ENCODE measurements around the gene RALGDS. TPM values are rescaled to one million over a fixed set of nuclear protein-coding genes. Genes with fewer than 3 reads are reported as not detected.
"Not testable (repeated sequence)": the region's sequence is repeated elsewhere in the genome, so short reads cannot be mapped to it uniquely, and the experiment has no call there.

Gene RALGDS
- total RNA-seq, 4 donors from 2014 or later: 14.1 to 67.9 (median 30.3) TPM

- no peak for DNase-seq
- no peaks in the 10 kb centered on the region for H3K36me3 ChIP-seq
- H3K27ac ChIP-seq: no peak overlapping the region
- H3K4me1 ChIP-seq: no peaks in the 10 kb centered on the region
- TF ChIP-seq CTCF (IDR thresholded peaks at IDR 0.05) (no peak), POLR2A (IDR thresholded peaks at IDR 0.05) (no peak)
- intact Hi-C loops (cut with DNase I; ENCODE audit: low total_unique reads): no loop called here
- H3K4me3 ChIP-seq: no peak overlapping the region
- no peaks in the 10 kb centered on the region for H3K9me3 ChIP-seq
- H3K27me3 ChIP-seq: no peaks in the 10 kb centered on the region
These were observed 57.4 kb downstream of the RALGDS start for GRCh38 chr9:133063500-133064231.

GRCh38 chr9:133063159-133063499 lies 57.9 kb downstream of the RALGDS start:
- no peak for TF ChIP-seq POLR2A (IDR thresholded peaks at IDR 0.05)
- TF ChIP-seq CTCF (IDR thresholded peaks at IDR 0.05): no peak
- intact Hi-C loops (cut with DNase I; ENCODE audit: low total_unique reads): no loop called here
- DNase-seq: no peak
- Histone ChIP-seq H3K4me3 (no peak overlapping the region), H3K27ac (no peak overlapping the region), H3K9me3 (no peaks in the 10 kb centered on the region), H3K4me1 (no peaks in the 10 kb centered on the region), H3K36me3 (no peaks in the 10 kb centered on the region), H3K27me3 (no peaks in the 10 kb centered on the region)

- H3K4me3 ChIP-seq; H3K27me3 ChIP-seq; H3K9me3 ChIP-seq; H3K27ac ChIP-seq; H3K4me1 ChIP-seq; intact Hi-C loops (cut with DNase I; ENCODE audit: low total_unique reads); H3K36me3 ChIP-seq; DNase-seq: not testable (repeated sequence)
These were observed 58.5 kb downstream of the RALGDS start for GRCh38 chr9:133062569-133062968.

GRCh38 chr9:133061764-133062145 lies 59.3 kb downstream of the RALGDS start, which contains the start of gene CEL:
TSS of gene CEL (plus strand) at chr9:133061981. CDS start at chr9:133062003, 22 bp downstream.
- H3K9me3 ChIP-seq; H3K27ac ChIP-seq; H3K36me3 ChIP-seq; H3K27me3 ChIP-seq; intact Hi-C loops (cut with DNase I; ENCODE audit: low total_unique reads); H3K4me1 ChIP-seq; DNase-seq; H3K4me3 ChIP-seq: not testable (repeated sequence)

- DNase-seq, H3K4me1 ChIP-seq, H3K27ac ChIP-seq: not testable (repeated sequence)
These were observed 59.8 kb downstream of the RALGDS start for GRCh38 chr9:133061019-133061763.

GRCh38 chr9:133060417-133060841 lies 60.6 kb downstream of the RALGDS start:
- TF ChIP-seq POLR2A (IDR thresholded peaks at IDR 0.05) (no peak), CTCF (IDR thresholded peaks at IDR 0.05) (no peak)
- Histone ChIP-seq H3K36me3 (no peaks in the 10 kb centered on the region), H3K4me1 (no peaks in the 10 kb centered on the region), H3K9me3 (no peaks in the 10 kb centered on the region), H3K4me3 (no peak overlapping the region), H3K27ac (no peak overlapping the region), H3K27me3 (no peaks in the 10 kb centered on the region)
- intact Hi-C loops (cut with DNase I; ENCODE audit: low total_unique reads): no loop called here
- DNase-seq: no peak

More at GRCh38 chr9:133061019-133061763, 59.8 kb downstream of the RALGDS start:
- H3K9me3 ChIP-seq; H3K4me3 ChIP-seq; intact Hi-C loops (cut with DNase I; ENCODE audit: low total_unique reads); H3K27me3 ChIP-seq; H3K36me3 ChIP-seq: not testable (repeated sequence)
